GM21360 (cell line): Measurements from ENCODE around the gene PELO.
"Not testable (repeated sequence)": the region's sequence is repeated elsewhere in the genome, so short reads cannot be mapped to it uniquely, and the experiment has no call there.

Experiments used
- ATAC-seq: cut with Tn5 transposase; IDR thresholded peaks from one replicate; pipeline ENCODE4 v1.9.1; 2021; ENCODE audit warnings: mild to moderate bottlenecking, moderate library complexity; ENCODE audit not compliant: unreplicated experiment

The PELO gene

GRCh38 chr5:52800394-52801213 is 12.9 kb downstream of the PELO start:
- peak; percentile 37 for ATAC-seq

- ATAC-seq: no peak
Measured at GRCh38 chr5:52801329-52801728, 13.6 kb downstream of the PELO start.

GRCh38 chr5:52802272-52802973 is 14.7 kb downstream of the PELO start:
- no peak for ATAC-seq

- no peak for ATAC-seq
Measured at GRCh38 chr5:52802974-52803336, 15.2 kb downstream of the PELO start.

- no peak for ATAC-seq
Measured at GRCh38 chr5:52804387-52804791, 16.7 kb downstream of the PELO start.

GRCh38 chr5:52804981-52805380 is 17.3 kb downstream of the PELO start:
- ATAC-seq: no peak

GRCh38 chr5:52805615-52806014 is 17.9 kb downstream of the PELO start:
- ATAC-seq: no peak

- no peak for ATAC-seq
Measured at GRCh38 chr5:52807037-52807436, 19.3 kb downstream of the PELO start.

GRCh38 chr5:52807723-52808122 is 20.0 kb downstream of the PELO start:
- ATAC-seq: no peak

GRCh38 chr5:52808316-52808901 is 20.7 kb downstream of the PELO start:
- no peak for ATAC-seq

- ATAC-seq: no peak
Measured at GRCh38 chr5:52809884-52810283, 22.2 kb downstream of the PELO start.

GRCh38 chr5:52810426-52810825 is 22.7 kb downstream of the PELO start:
- ATAC-seq: no peak

- no peak for ATAC-seq
Measured at GRCh38 chr5:52811067-52811749, 23.5 kb downstream of the PELO start.

GRCh38 chr5:52814352-52815148 is 26.8 kb downstream of the PELO start:
- ATAC-seq: no peak

GRCh38 chr5:52817818-52818217 is 30.1 kb downstream of the PELO start:
- no peak for ATAC-seq

- ATAC-seq: no peak
Measured at GRCh38 chr5:52818360-52818759, 30.6 kb downstream of the PELO start.

GRCh38 chr5:52818807-52819206 is 31.1 kb downstream of the PELO start:
- not testable (repeated sequence) for ATAC-seq

GRCh38 chr5:52821901-52822300 is 34.2 kb downstream of the PELO start:
- no peak for ATAC-seq

- ATAC-seq: no peak
Measured at GRCh38 chr5:52822437-52822836, 34.7 kb downstream of the PELO start.

GRCh38 chr5:52824827-52825226 is 37.1 kb downstream of the PELO start:
- ATAC-seq: no peak

- ATAC-seq: peak; percentile 97
Measured at GRCh38 chr5:52825826-52826225, 38.1 kb downstream of the PELO start.
